Fibroblast of peridontal ligament (primary cell): ENCODE results near the gene ABCA9.

Source experiments
- DNase-seq: peaks from one replicate; pipeline ENCODE4 v3.0.0-alpha.2; 2010; ENCODE audit errors: extremely low read depth

Gene ABCA9

GRCh38 chr17:69065113-69065512, 4.4 kb upstream of the ABCA9 start:
- DNase-seq = no peak

GRCh38 chr17:69064476-69064875, 3.7 kb upstream of the ABCA9 start:
- no peak for DNase-seq

- DNase-seq = no peak
These were observed 3.3 kb upstream of the ABCA9 start for GRCh38 chr17:69064001-69064400.

GRCh38 chr17:69062860-69063581, 2.3 kb upstream of the ABCA9 start:
- no peak for DNase-seq

GRCh38 chr17:69061721-69062556, 1.2 kb upstream of the ABCA9 start:
- peak; percentile 60 for DNase-seq

GRCh38 chr17:69059458-69060175, 1.1 kb downstream of the ABCA9 start:
- peak; percentile 48 for DNase-seq

- DNase-seq = no peak
These were observed 2.6 kb downstream of the ABCA9 start for GRCh38 chr17:69058165-69058564.

GRCh38 chr17:69057280-69057679, 3.4 kb downstream of the ABCA9 start:
- no peak for DNase-seq

- no peak for DNase-seq
These were observed 4.4 kb downstream of the ABCA9 start for GRCh38 chr17:69056179-69056823.

GRCh38 chr17:69055334-69055733, 5.4 kb downstream of the ABCA9 start:
- DNase-seq = no peak

- DNase-seq = peak; percentile 89
These were observed 9.5 kb downstream of the ABCA9 start for GRCh38 chr17:69050999-69051775.

GRCh38 chr17:69048634-69049033, 12.1 kb downstream of the ABCA9 start:
- DNase-seq = no peak

GRCh38 chr17:69047368-69048263, 13.1 kb downstream of the ABCA9 start:
- peak; percentile 67 for DNase-seq

GRCh38 chr17:69046121-69046807, 14.5 kb downstream of the ABCA9 start:
- no peak for DNase-seq

- no peak for DNase-seq
These were observed 15.1 kb downstream of the ABCA9 start for GRCh38 chr17:69045646-69046045.

- DNase-seq = no peak
These were observed 16.4 kb downstream of the ABCA9 start for GRCh38 chr17:69044371-69044770.

GRCh38 chr17:69043098-69043734, 17.5 kb downstream of the ABCA9 start:
- DNase-seq = no peak

- DNase-seq = no peak
These were observed 18.4 kb downstream of the ABCA9 start for GRCh38 chr17:69042308-69042707.

GRCh38 chr17:69031839-69032238, 28.9 kb downstream of the ABCA9 start:
- DNase-seq = no peak
